ENCODE data around the gene MEAK7.

GRCh38 chr16:84537491-84538151 lies 33.2 kb upstream of the MEAK7 start:
- TF ChIP-seq EZH2 (IDR thresholded peaks at IDR 0.05) (no peak), POLR2AphosphoS5 (IDR thresholded peaks at IDR 0.05; ENCODE audit: borderline replicate concordance, low read depth, low read length) (no peak), FOXP2 (optimal IDR thresholded peaks at IDR 0.05; ENCODE audit: control extremely low read depth, extremely low read length, insufficient read depth) (no peak)

Measured in SK-N-MC (cell line).